Neuronal stem cell (in vitro differentiated cells): ENCODE measurements around the gene COX10.
"Not testable (repeated sequence)": the region's sequence is repeated elsewhere in the genome, so short reads cannot be mapped to it uniquely, and the experiment has no call there.

Experiments used
- DNase-seq: peaks from one replicate; pipeline ENCODE4 v3.0.0-alpha.2; 2013; ENCODE audit warnings: low spot score
- H2AFZ ChIP-seq: one replicate; pipeline ENCODE4 v1.6.1; 2013; ENCODE audit warnings: mild to moderate bottlenecking, low read length, inconsistent platforms
- H2AK5ac ChIP-seq: 2 replicates; pipeline ENCODE4 v1.6.1; 2013; ENCODE audit warnings: low read depth, mild to moderate bottlenecking, inconsistent platforms, low read length, moderate library complexity, mixed read lengths
- H2BK120ac ChIP-seq: 2 replicates; pipeline ENCODE4 v1.6.1; 2013; ENCODE audit warnings: low read depth, mild to moderate bottlenecking, inconsistent platforms, low read length, moderate library complexity, mixed read lengths
- H2BK12ac ChIP-seq: one replicate; pipeline ENCODE4 v1.6.1; 2013; ENCODE audit warnings: low read length, inconsistent platforms
- H2BK15ac ChIP-seq: 2 replicates; pipeline ENCODE4 v1.6.1; 2013; ENCODE audit warnings: mild to moderate bottlenecking, low read length, inconsistent platforms, mixed read lengths
- H2BK5ac ChIP-seq: one replicate; pipeline ENCODE4 v1.6.1; 2013; ENCODE audit warnings: inconsistent platforms, mild to moderate bottlenecking, low read length, moderate library complexity
- H3K14ac ChIP-seq: one replicate; pipeline ENCODE4 v1.6.1; 2013; ENCODE audit warnings: low read length, inconsistent platforms
- H3K18ac ChIP-seq: 2 replicates; pipeline ENCODE4 v1.6.1; 2013; ENCODE audit warnings: low read length, inconsistent platforms
- H3K23ac ChIP-seq: 2 replicates; pipeline ENCODE4 v1.6.1; 2013; ENCODE audit warnings: low read depth, mild to moderate bottlenecking, mixed read lengths, low read length, inconsistent platforms; ENCODE audit not compliant: poor library complexity
- H3K27ac ChIP-seq: replicated peaks from 3 replicates; pipeline ENCODE4 v1.5.1; 2013; ENCODE audit warnings: low read length, inconsistent platforms
- H3K27me3 ChIP-seq, 3 experiments: 2 replicates each; pipeline ENCODE4 v1.6.1; 2013; ENCODE audit warnings: low read length in 3 of 3, mild to moderate bottlenecking in 2 of 3, inconsistent platforms in 1 of 3, low read depth in 1 of 3, mixed read lengths in 1 of 3, moderate library complexity in 1 of 3; ENCODE audit not compliant: control insufficient read depth in 3 of 3, insufficient read depth in 3 of 3
- H3K36me3 ChIP-seq, 2 donors: replicated peaks in 1 of 2; 2 replicates each; pipeline ENCODE4 v1.6.1; 2013; ENCODE audit warnings: low read length in 2 of 2; ENCODE audit not compliant: control insufficient read depth in 2 of 2, insufficient read depth in 2 of 2
- H3K4ac ChIP-seq: 2 replicates; pipeline ENCODE4 v1.6.1; 2013; ENCODE audit warnings: inconsistent platforms, mild to moderate bottlenecking, low read length, moderate library complexity
- H3K4me1 ChIP-seq, 2 donors: 1 replicate in 1 of 2; 2 replicates in 1 of 2; pipeline ENCODE4 v1.6.1; 2013; ENCODE audit warnings: low read length in 2 of 2, low read depth in 1 of 2; ENCODE audit not compliant: control insufficient read depth in 2 of 2, insufficient read depth in 1 of 2
- H3K4me2 ChIP-seq: one replicate; pipeline ENCODE4 v1.6.1; 2013; ENCODE audit warnings: mild to moderate bottlenecking, low read length, inconsistent platforms; ENCODE audit not compliant: insufficient read depth, poor library complexity, severe bottlenecking
- H3K4me3 ChIP-seq, 2 donors: 2 replicates each; pipeline ENCODE4 v1.5.1; 2013; ENCODE audit warnings: low read length in 2 of 2, mild to moderate bottlenecking in 2 of 2, inconsistent platforms in 1 of 2, moderate library complexity in 1 of 2
- H3K79me1 ChIP-seq: one replicate; pipeline ENCODE4 v1.6.1; 2013; ENCODE audit warnings: low read depth, mild to moderate bottlenecking, inconsistent platforms, low read length, moderate library complexity
- H3K9ac ChIP-seq: one replicate; pipeline ENCODE4 v1.6.1; 2013; ENCODE audit warnings: mild to moderate bottlenecking, low read depth, low read length, inconsistent platforms; ENCODE audit not compliant: poor library complexity
- H3K9me3 ChIP-seq, 2 donors: replicated peaks in 1 of 2; 2 replicates each; pipeline versions ENCODE3 to v1.6.1; 2013; ENCODE audit warnings: low read length in 2 of 2, mild to moderate bottlenecking in 2 of 2, inconsistent platforms in 1 of 2, low read depth in 1 of 2, mixed read lengths in 1 of 2, moderate library complexity in 1 of 2; ENCODE audit not compliant: control insufficient read depth in 2 of 2, insufficient read depth in 1 of 2
- H4K8ac ChIP-seq: one replicate; pipeline ENCODE4 v1.6.1; 2013; ENCODE audit warnings: low read depth, mild to moderate bottlenecking, inconsistent platforms, low read length, moderate library complexity
- H4K91ac ChIP-seq: one replicate; pipeline ENCODE4 v1.6.1; 2013; ENCODE audit warnings: low read length, low read depth, mild to moderate bottlenecking, inconsistent platforms; ENCODE audit not compliant: poor library complexity
- WGBS, 2 donors: extraction: QIAGEN DNeasy Blood & Tissue Kit; methylation state at CpG; one replicate each; pipeline ENCODE4 v1.1.7; 2013; ENCODE audit warnings: missing lambda C conversion rate in 2 of 2, mixed read lengths in 1 of 2; ENCODE audit not compliant: insufficient read length in 2 of 2, insufficient replicate concordance in 1 of 2; ENCODE audit errors: extremely low coverage in 2 of 2; 5-methylcytosine and 5-hydroxymethylcytosine counted together

Gene COX10

GRCh38 chr17:14161419-14161818 lies 92.1 kb downstream of the COX10 start:
- Histone ChIP-seq H3K36me3 (peaks cover 0 to 3% of the 10 kb centered on the region in 2 donors), H4K91ac (no peak overlapping the region), H3K9me3 (no peaks in the 10 kb centered on the region), H3K4me1 (no peaks in the 10 kb centered on the region), H2AK5ac (no peak overlapping the region), H2BK5ac (no peak overlapping the region), H3K4me2 (no peak overlapping the region), H2AFZ (no peak overlapping the region), H3K23ac (no peak overlapping the region), H3K18ac (no peak overlapping the region), H3K79me1 (peaks cover 2% of the 10 kb centered on the region), H2BK12ac (no peak overlapping the region), H3K4me3 (no peak overlapping the region), H3K14ac (no peak overlapping the region), H3K4ac (no peak overlapping the region), H3K27ac (no peak overlapping the region), H2BK15ac (no peak overlapping the region), H4K8ac (no peak overlapping the region), H3K27me3 (no peaks in the 10 kb centered on the region), H3K9ac (no peak overlapping the region), H2BK120ac (no peak overlapping the region)
- WGBS, 2 donors, result no CpG with 5 or more reads among the region's 1 CpG
- no peak for DNase-seq

- H2BK15ac ChIP-seq, result no peak overlapping the region
Observed at GRCh38 chr17:14165616-14166015, 96.3 kb downstream of the COX10 start.

DNA sequence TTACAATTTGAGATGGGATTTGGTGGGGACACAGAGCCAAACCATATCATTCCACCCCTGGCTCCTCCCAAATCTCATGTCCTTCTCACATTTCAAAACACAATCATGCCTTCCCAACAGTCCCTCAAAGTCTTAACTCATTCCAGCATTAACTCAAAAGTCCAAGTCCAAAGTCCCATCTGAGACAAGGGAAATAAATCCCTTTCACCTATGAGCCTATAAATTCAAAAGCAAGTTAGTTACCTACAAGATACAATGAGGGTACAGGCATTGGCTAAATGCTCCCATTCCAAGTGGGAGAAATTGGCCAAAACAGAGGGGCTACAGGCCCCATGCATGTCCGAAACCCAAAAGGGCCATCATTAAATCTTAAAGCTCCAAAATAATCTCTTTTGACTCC lies 98.5 kb downstream of the COX10 start:
- DNase-seq, H2AK5ac ChIP-seq, H2BK15ac ChIP-seq, H3K4me2 ChIP-seq, H2BK120ac ChIP-seq, H3K23ac ChIP-seq, H2AFZ ChIP-seq, H3K4me1 ChIP-seq, H3K4ac ChIP-seq, H2BK12ac ChIP-seq, H4K8ac ChIP-seq, H2BK5ac ChIP-seq, H4K91ac ChIP-seq, H3K18ac ChIP-seq, H3K27ac ChIP-seq, H3K4me3 ChIP-seq, H3K9ac ChIP-seq, H3K27me3 ChIP-seq, H3K36me3 ChIP-seq, H3K14ac ChIP-seq, H3K79me1 ChIP-seq: not testable (repeated sequence)
- peaks cover 7 to 27% of the 10 kb centered on the region in 2 donors for H3K9me3 ChIP-seq
- WGBS, 2 donors, result no CpG with 5 or more reads among the region's 1 CpG

More at GRCh38 chr17:14165616-14166015, 96.3 kb downstream of the COX10 start:
- peaks cover 7 to 27% of the 10 kb centered on the region in 2 donors for H3K9me3 ChIP-seq
- no peak overlapping the region for H2AK5ac ChIP-seq
- no peaks in the 10 kb centered on the region for H3K4me1 ChIP-seq
- no peak overlapping the region for H2BK5ac ChIP-seq
- no peaks in the 10 kb centered on the region for H3K27me3 ChIP-seq
- no peak overlapping the region for H3K18ac ChIP-seq
- no peak overlapping the region for H3K9ac ChIP-seq
- no peak overlapping the region for H2BK12ac ChIP-seq
- no peak overlapping the region for H3K4me2 ChIP-seq
- no peak overlapping the region for H3K4ac ChIP-seq
- no peak overlapping the region for H3K23ac ChIP-seq
- H2AFZ ChIP-seq, result no peak overlapping the region
- DNase-seq, result no peak
- H3K27ac ChIP-seq, result no peak overlapping the region
- H3K4me3 ChIP-seq, result no peak overlapping the region
- H3K79me1 ChIP-seq, result peaks cover 2% of the 10 kb centered on the region
- H3K36me3 ChIP-seq, result peaks cover 0 to 3% of the 10 kb centered on the region in 2 donors
- no peak overlapping the region for H2BK120ac ChIP-seq
- WGBS, 2 donors, result no CpG with 5 or more reads among the region's 1 CpG
- H4K8ac ChIP-seq, result no peak overlapping the region
- H3K14ac ChIP-seq, result no peak overlapping the region
- H4K91ac ChIP-seq, result no peak overlapping the region

DNA sequence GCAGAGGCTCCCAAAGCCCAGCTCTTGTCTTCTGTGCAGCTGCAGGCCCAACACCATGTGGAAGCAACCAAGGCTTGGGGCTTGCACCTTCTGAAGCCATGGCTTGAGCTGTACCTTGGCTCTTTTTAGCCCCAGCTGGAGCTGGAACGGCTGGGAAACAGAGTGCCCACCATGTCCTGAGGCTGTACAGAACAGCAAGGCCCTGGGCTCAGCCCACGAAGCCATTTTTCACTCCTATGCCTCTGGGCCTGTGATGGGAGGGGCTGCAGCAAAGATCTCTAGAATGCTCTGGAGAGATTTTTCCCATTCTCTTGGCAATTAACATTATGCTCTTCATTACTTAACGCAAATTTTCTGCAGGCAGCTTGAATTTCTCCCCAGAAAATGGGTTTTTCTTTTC lies 99.3 kb downstream of the COX10 start:
- Histone ChIP-seq H3K18ac (no peak overlapping the region), H3K4me2 (no peak overlapping the region), H2BK12ac (no peak overlapping the region), H3K36me3 (no peaks in the 10 kb centered on the region), H2BK120ac (no peak overlapping the region), H3K27me3 (no peaks in the 10 kb centered on the region), H4K8ac (no peak overlapping the region), H3K27ac (no peak overlapping the region), H2AK5ac (no peak overlapping the region), H3K23ac (no peak overlapping the region), H4K91ac (no peak overlapping the region), H3K4ac (no peak overlapping the region), H3K4me3 (no peak overlapping the region), H2BK5ac (no peak overlapping the region), H3K14ac (no peak overlapping the region), H2AFZ (no peak overlapping the region), H3K9me3 (peaks cover 7 to 27% of the 10 kb centered on the region in 2 donors), H3K79me1 (peaks cover 2% of the 10 kb centered on the region), H3K9ac (no peak overlapping the region), H3K4me1 (no peaks in the 10 kb centered on the region), H2BK15ac (no peak overlapping the region)
- no CpG with 5 or more reads among the region's 3 CpGs for WGBS, 2 donors
- DNase-seq, result no peak
